Hepatocyte (in vitro differentiated cells): ENCODE results near the gene SETD4. TPM values are rescaled to one million over a fixed set of nuclear protein-coding genes. Genes with fewer than 3 reads are reported as not detected.

Experiments used
- DNase-seq: peaks from one replicate; pipeline ENCODE4 v3.0.0-alpha.2; 2016; ENCODE audit warnings: low spot score
- H2AFZ ChIP-seq: fragments of 200-600 bp; sonication (generic); 2 replicates; pipeline ENCODE4 v1.6.0; 2016; ENCODE audit warnings: antibody characterized with exemption, mild to moderate bottlenecking
- H3K27ac ChIP-seq: fragments of 200-600 bp; sonication (generic); 2 replicates; pipeline ENCODE4 v1.5.1; 2016; ENCODE audit warnings: mild to moderate bottlenecking
- H3K27me3 ChIP-seq: fragments of 200-600 bp; sonication (generic); 2 replicates; pipeline ENCODE4 v1.6.1; 2016
- H3K36me3 ChIP-seq: fragments of 200-600 bp; sonication (generic); replicated peaks from 2 replicates; pipeline ENCODE4 v1.5.1; 2016; ENCODE audit warnings: low read depth; ENCODE audit not compliant: insufficient read depth
- H3K4me1 ChIP-seq: fragments of 200-600 bp; sonication (generic); 2 replicates; pipeline ENCODE4 v1.5.1; 2016; ENCODE audit warnings: mild to moderate bottlenecking, moderate library complexity; ENCODE audit not compliant: insufficient read depth
- H3K4me2 ChIP-seq: fragments of 200-600 bp; sonication (generic); 2 replicates; pipeline ENCODE4 v1.6.0; 2016
- H3K4me3 ChIP-seq: fragments of 200-600 bp; sonication (generic); 2 replicates; pipeline ENCODE4 v1.5.1; 2016; ENCODE audit warnings: mild to moderate bottlenecking
- H3K79me2 ChIP-seq: fragments of 200-600 bp; sonication (generic); 2 replicates; pipeline ENCODE4 v1.6.0; 2017; ENCODE audit warnings: mild to moderate bottlenecking
- H3K9me2 ChIP-seq: fragments of 200-600 bp; sonication (generic); replicated peaks from 2 replicates; pipeline ENCODE4 v1.6.0; 2017; ENCODE audit warnings: mild to moderate bottlenecking; ENCODE audit not compliant: insufficient read depth
- H3K9me3 ChIP-seq: fragments of 200-600 bp; sonication (generic); 2 replicates; pipeline ENCODE4 v1.5.1; 2016; ENCODE audit warnings: low read depth, mild to moderate bottlenecking
- H4K20me1 ChIP-seq: fragments of 200-600 bp; sonication (generic); 2 replicates; pipeline ENCODE4 v1.6.0; 2016; ENCODE audit warnings: mild to moderate bottlenecking; ENCODE audit not compliant: insufficient read depth, poor library complexity, severe bottlenecking
- CTCF ChIP-seq: fragments of 200-600 bp; sonication (generic); IDR thresholded peaks from 2 replicates; pipeline ENCODE4 v1.5.1; 2016; ENCODE audit warnings: antibody characterized with exemption, mild to moderate bottlenecking; ENCODE audit not compliant: poor library complexity
- EZH2 ChIP-seq: fragments of 200-600 bp; sonication (generic); IDR thresholded peaks from 2 replicates; pipeline ENCODE4 v1.6.1; 2016; ENCODE audit warnings: antibody characterized with exemption, mild to moderate bottlenecking, borderline replicate concordance
- EZH2phosphoT487 ChIP-seq: fragments of 200-600 bp; sonication (generic); IDR thresholded peaks from one replicate; pipeline ENCODE4 v1.6.1; 2018; ENCODE audit warnings: antibody characterized with exemption, mild to moderate bottlenecking, low read depth, moderate library complexity; ENCODE audit not compliant: unreplicated experiment, severe bottlenecking
- WGBS: methylation state at CpG from one replicate; pipeline ENCODE4 v1.1.6; 2016; ENCODE audit warnings: low lambda C conversion rate; ENCODE audit errors: missing lambda C conversion rate; 5-methylcytosine and 5-hydroxymethylcytosine counted together
- polyA plus RNA-seq: library from polyadenylated mRNA; unstranded; fragments of >200 nt; fragmentation: Nextera tagmentation; extraction: Ambion mirVana; gene quantifications from 2 replicates; pipeline ENCODE4 v1.2.1, GENCODE V29; 2016
- total RNA-seq: library from RNA; depleted of rRNA; stranded (reverse); fragments of >200 nt; gene quantifications from 2 replicates; pipeline ENCODE4 v1.2.3, GENCODE V29; 2014

SETD4 gene
- total and polyA plus RNA-seq, 2 experiments from 2014 or later, result 13.7 to 16.6 TPM

GRCh38 chr21:36059823-36060158, 535 bp downstream of the SETD4 start:
- H2AFZ ChIP-seq, result peak overlapping the region; percentile 47
- WGBS, result under 1% methylated on average over 34 of the region's 34 CpGs
- TF ChIP-seq EZH2phosphoT487 (no peak), CTCF (no peak), EZH2 (no peak)

DNA sequence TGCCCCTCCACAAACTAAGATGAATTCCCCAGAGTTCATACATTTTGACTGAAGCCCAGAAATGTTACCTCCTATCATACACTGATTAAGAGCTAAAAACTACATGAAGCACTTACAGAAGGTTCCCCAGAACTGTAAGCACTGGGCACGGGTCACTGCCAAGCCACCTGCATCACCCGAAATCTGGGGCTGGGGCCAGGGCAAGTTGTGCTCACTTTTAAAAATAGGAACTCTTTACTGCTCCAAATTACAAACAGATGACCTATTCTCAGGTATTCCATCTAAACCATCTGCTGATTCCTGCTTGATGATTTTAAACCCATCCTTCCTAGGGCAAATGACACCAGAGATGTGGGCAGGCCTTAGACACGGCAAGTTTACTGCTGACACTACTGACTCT, 4.8 kb downstream of the SETD4 start:
- Histone ChIP-seq H2AFZ (no peak overlapping the region), H3K36me3 (no peaks in the 10 kb centered on the region)
- DNase-seq, result no peak

More at GRCh38 chr21:36059823-36060158, 535 bp downstream of the SETD4 start:
- no peaks in the 10 kb centered on the region for H3K27me3 ChIP-seq
- no peaks in the 10 kb centered on the region for H3K36me3 ChIP-seq
- peak; percentile 70 for DNase-seq
- H3K4me2 ChIP-seq, result peak overlapping the region; percentile 78
- H4K20me1 ChIP-seq, result no peaks in the 10 kb centered on the region
- peaks cover 11% of the 10 kb centered on the region for H3K4me1 ChIP-seq
- H3K79me2 ChIP-seq, result peaks cover 28% of the 10 kb centered on the region
- no peaks in the 10 kb centered on the region for H3K9me2 ChIP-seq
- peak overlapping the region; percentile 92 for H3K27ac ChIP-seq
- peak overlapping the region; percentile 81 for H3K4me3 ChIP-seq
- H3K9me3 ChIP-seq, result no peaks in the 10 kb centered on the region

GRCh38 chr21:36053715-36054062, 6.6 kb downstream of the SETD4 start:
- no peaks in the 10 kb centered on the region for H4K20me1 ChIP-seq
- H2AFZ ChIP-seq, result no peak overlapping the region
- H3K36me3 ChIP-seq, result no peaks in the 10 kb centered on the region
- no peaks in the 10 kb centered on the region for H3K9me3 ChIP-seq
- no peaks in the 10 kb centered on the region for H3K27me3 ChIP-seq
- H3K79me2 ChIP-seq, result peaks cover 18% of the 10 kb centered on the region
- no peak overlapping the region for H3K4me3 ChIP-seq
- H3K4me2 ChIP-seq, result no peak overlapping the region
- H3K4me1 ChIP-seq, result peaks cover 3% of the 10 kb centered on the region
- no peak for TF ChIP-seq CTCF
- no peak for TF ChIP-seq EZH2
- TF ChIP-seq EZH2phosphoT487, result no peak
- H3K27ac ChIP-seq, result no peak overlapping the region
- 87% methylated on average over 3 of the region's 3 CpGs for WGBS
- no peaks in the 10 kb centered on the region for H3K9me2 ChIP-seq
- DNase-seq, result no peak

More for the DNA sequence above, 4.8 kb downstream of the SETD4 start:
- Histone ChIP-seq H3K27ac (no peak overlapping the region), H3K4me2 (no peak overlapping the region), H3K4me3 (no peak overlapping the region), H3K9me3 (no peaks in the 10 kb centered on the region), H3K9me2 (no peaks in the 10 kb centered on the region), H3K27me3 (no peaks in the 10 kb centered on the region), H4K20me1 (no peaks in the 10 kb centered on the region), H3K79me2 (peaks cover 28% of the 10 kb centered on the region), H3K4me1 (peaks cover 11% of the 10 kb centered on the region)
- WGBS, result 91% methylated on average over 3 of the region's 3 CpGs
- TF ChIP-seq EZH2, result no peak

DNA sequence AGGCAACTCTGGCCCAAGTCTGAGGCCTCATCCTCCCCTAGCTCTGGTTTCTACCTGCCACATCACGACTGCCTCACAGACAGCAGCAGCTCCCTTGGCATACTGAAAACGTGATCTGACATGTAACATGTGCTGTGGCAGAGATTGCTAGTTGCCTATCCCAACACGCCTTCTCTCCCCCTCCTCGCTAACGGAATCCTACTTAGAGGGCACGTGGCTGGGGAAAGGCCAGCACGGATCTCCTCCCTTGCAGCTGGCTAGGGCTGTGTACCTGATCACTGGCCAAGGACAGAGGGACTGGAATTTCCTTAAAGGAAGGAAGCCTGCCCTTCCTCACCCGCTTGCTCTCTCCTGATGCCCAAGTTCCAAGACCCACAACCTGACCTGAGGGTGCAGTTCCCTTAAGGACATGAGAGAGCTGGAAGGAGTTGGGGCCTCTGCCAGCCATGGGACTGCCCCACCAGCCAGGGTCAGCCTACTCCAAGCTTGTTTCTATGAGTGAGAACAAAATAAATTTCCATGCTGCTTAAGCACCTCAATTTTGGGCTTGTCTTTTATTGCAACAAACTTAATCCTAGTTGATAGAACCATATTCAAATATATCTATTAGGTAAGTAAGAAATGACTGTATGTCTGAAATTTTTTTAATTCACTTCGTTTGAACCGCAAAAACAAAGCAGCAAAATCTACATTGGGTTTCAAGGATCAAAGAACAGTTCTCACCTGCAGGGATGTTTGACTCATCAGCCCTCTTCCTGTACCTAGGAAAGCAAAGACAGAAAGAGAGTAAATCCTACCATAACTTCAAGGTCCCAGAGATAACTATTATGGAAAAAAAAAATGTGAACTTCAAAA, 7.2 kb downstream of the SETD4 start:
- TF ChIP-seq CTCF (no peak), EZH2 (no peak), EZH2phosphoT487 (no peak)
- no peaks in the 10 kb centered on the region for H3K36me3 ChIP-seq
- H3K4me1 ChIP-seq, result no peaks in the 10 kb centered on the region
- H4K20me1 ChIP-seq, result no peaks in the 10 kb centered on the region
- no peak overlapping the region for H3K27ac ChIP-seq
- H2AFZ ChIP-seq, result no peak overlapping the region
- no peak overlapping the region for H3K4me3 ChIP-seq
- no peaks in the 10 kb centered on the region for H3K9me3 ChIP-seq
- no peak for DNase-seq
- H3K79me2 ChIP-seq, result peaks cover 12% of the 10 kb centered on the region
- H3K4me2 ChIP-seq, result no peak overlapping the region
- no peaks in the 10 kb centered on the region for H3K27me3 ChIP-seq
- WGBS, result 97% methylated on average over 10 of the region's 10 CpGs
- no peaks in the 10 kb centered on the region for H3K9me2 ChIP-seq
